Thyroid gland (tissue), 4 donors: ENCODE data around the gene FBXL7.

Experiments used
- CTCF ChIP-seq, 6 experiments: fragments of 200-600 bp in 3 of 6; fragments of 450-650 bp in 3 of 6; sonication (generic) in 3 of 6; IDR thresholded peaks; one replicate each; pipeline ENCODE4 v1.5.1; 2016 to 2019; ENCODE audit warnings: antibody characterized with exemption in 6 of 6, mild to moderate bottlenecking in 2 of 6, inconsistent platforms in 1 of 6, moderate library complexity in 1 of 6
- POLR2A ChIP-seq, 2 donors: fragments of 450-650 bp; IDR thresholded peaks; one replicate each; pipeline ENCODE4 v1.6.1; 2017; ENCODE audit warnings: antibody characterized with exemption in 2 of 2, mild to moderate bottlenecking in 2 of 2, moderate library complexity in 1 of 2

DNA sequence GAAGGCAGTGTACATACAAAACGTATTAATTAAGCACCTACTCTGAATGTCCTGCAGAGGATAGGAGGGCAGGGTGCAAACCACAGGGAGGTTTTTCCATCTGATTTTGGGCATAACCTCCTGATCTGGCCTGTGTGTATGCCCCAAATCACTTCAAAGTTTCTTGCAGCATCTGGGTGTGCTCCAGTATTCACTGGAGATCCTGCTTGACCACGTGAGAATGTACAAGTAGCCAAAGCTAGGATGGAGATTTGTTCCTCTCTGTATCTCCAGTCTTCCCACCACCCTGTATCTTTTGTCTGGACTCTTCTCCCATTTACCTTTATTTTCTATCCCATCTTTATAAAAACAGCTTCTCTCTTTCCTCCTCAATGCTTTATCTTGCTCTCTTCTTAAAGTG, 207.7 kb downstream of the FBXL7 start:
- TF ChIP-seq CTCF (IDR thresholded peaks at IDR 0.05): no peak
- no peak for TF ChIP-seq POLR2A (IDR thresholded peaks at IDR 0.05)
